Naive thymus-derived CD4-positive, alpha-beta T cell (primary cell): ENCODE data around the gene ACTRT3. TPM values are rescaled to one million over a fixed set of nuclear protein-coding genes. Genes with fewer than 3 reads are reported as not detected.
A peak's percentile ranks its signal among the peaks of the same experiment; 100 is the strongest.

Experiments
- ATAC-seq: fragments of 150-1000 bp; cut with Tn5 transposase; 2 replicates; pipeline ENCODE4 v1.10.0; 2021; ENCODE audit warnings: mild to moderate bottlenecking, moderate library complexity
- CTCF ChIA-PET: fragments of 350-600 bp; sonication (Branson Sonifier 250); formaldehyde crosslinking; loops from one replicate; lab custom pipeline; 2021; ENCODE audit warnings: antibody characterized with exemption; lab: Charles Lee
- POLR2A ChIA-PET: fragments of 350-600 bp; sonication (Branson Sonifier 250); formaldehyde crosslinking; loops from one replicate; lab custom pipeline; 2021; ENCODE audit warnings: antibody characterized with exemption, inconsistent platforms; lab: Charles Lee
- DNase-seq, 9 donors: peaks; one replicate each; pipeline versions ENCODE4 v3.0.0 to v3.0.0-alpha.2; 2020 to 2022; ENCODE audit warnings: mixed read lengths in 1 of 9
- H3K27ac ChIP-seq: one replicate; pipeline ENCODE4 v1.7.0; 2013; ENCODE audit warnings: mild to moderate bottlenecking, low read depth, low read length, moderate library complexity
- H3K27me3 ChIP-seq, 2 donors: one replicate each; pipeline ENCODE4 v1.7.0; 2013; ENCODE audit warnings: low read length in 2 of 2, mild to moderate bottlenecking in 2 of 2, moderate library complexity in 2 of 2; ENCODE audit not compliant: control insufficient read depth in 2 of 2, insufficient read depth in 2 of 2
- H3K36me3 ChIP-seq, 3 experiments: 1 replicate in 2 of 3; 2 replicates in 1 of 3; pipeline ENCODE4 v1.7.0; 2013; ENCODE audit warnings: low read length in 3 of 3, mild to moderate bottlenecking in 3 of 3, moderate library complexity in 1 of 3; ENCODE audit not compliant: insufficient read depth in 3 of 3, control insufficient read depth in 2 of 3
- H3K4me1 ChIP-seq, 2 donors: one replicate each; pipeline ENCODE4 v1.7.0; 2013; ENCODE audit warnings: low read length in 2 of 2, mild to moderate bottlenecking in 2 of 2, moderate library complexity in 1 of 2; ENCODE audit not compliant: control insufficient read depth in 2 of 2, insufficient read depth in 2 of 2
- H3K4me3 ChIP-seq: 2 replicates; pipeline ENCODE4 v1.7.0; 2013; ENCODE audit warnings: mild to moderate bottlenecking, low read length
- H3K9me3 ChIP-seq, 3 experiments: 1 replicate in 2 of 3; 2 replicates in 1 of 3; pipeline ENCODE4 v1.7.0; 2013; ENCODE audit warnings: low read length in 3 of 3; ENCODE audit not compliant: control insufficient read depth in 2 of 3
- H3K27ac Mint-ChIP-seq, 9 donors: one replicate each; pipeline ENCODE4 v1.8.0; 2020 to 2022; ENCODE audit warnings: mixed read lengths in 9 of 9, mild to moderate bottlenecking in 8 of 9, moderate library complexity in 5 of 9, inconsistent platforms in 2 of 9
- H3K27me3 Mint-ChIP-seq, 5 donors: one replicate each; pipeline ENCODE4 v1.8.0; 2021 to 2022; ENCODE audit warnings: mixed read lengths in 5 of 5, mild to moderate bottlenecking in 1 of 5
- H3K36me3 Mint-ChIP-seq, 5 donors: one replicate each; pipeline ENCODE4 v1.8.0; 2020 to 2022; ENCODE audit warnings: mixed read lengths in 5 of 5, mild to moderate bottlenecking in 3 of 5, inconsistent platforms in 1 of 5
- H3K4me1 Mint-ChIP-seq, 7 donors: one replicate each; pipeline ENCODE4 v1.8.0; 2020 to 2022; ENCODE audit warnings: mixed read lengths in 7 of 7, mild to moderate bottlenecking in 3 of 7, inconsistent platforms in 1 of 7
- H3K4me3 Mint-ChIP-seq, 10 donors: one replicate each; pipeline ENCODE4 v1.8.0; 2020 to 2022; ENCODE audit warnings: mild to moderate bottlenecking in 10 of 10, mixed read lengths in 10 of 10, moderate library complexity in 6 of 10, inconsistent platforms in 2 of 10
- H3K9me3 Mint-ChIP-seq, 11 donors: one replicate each; pipeline ENCODE4 v1.8.0; 2020 to 2022; ENCODE audit warnings: mixed read lengths in 11 of 11, mild to moderate bottlenecking in 4 of 11, inconsistent platforms in 1 of 11, moderate library complexity in 1 of 11
- intact Hi-C, 2 donors: fragments of 100-400 bp; cut with micrococcal nuclease; formaldehyde crosslinking; loops; one replicate each; pipeline ENCODE4 v1.15.1; 2023
- polyA plus RNA-seq, 2 donors: library from polyadenylated mRNA; unstranded; fragments of 300-500 nt; fragmentation: Illumina TruSeq; gene quantifications; one replicate each; pipeline ENCODE4 v1.2.3, GENCODE V29; 2021
- total RNA-seq, 6 experiments: library from RNA in 5 of 6; stranded (reverse) in 5 of 6; gene quantifications; 1 replicate in 5 of 6; 2 replicates in 1 of 6; pipeline ENCODE4 v1.2.3 and lab custom pipeline; 2021 to 2026

Gene ACTRT3
- total and polyA plus RNA-seq, 7 experiments from 2014 or later = 0.32 to 0.36 TPM; not detected in 5

- Histone ChIP-seq H3K27ac (no peak overlapping the region), H3K4me1 (no peaks in the 10 kb centered on the region), H3K4me3 (no peak overlapping the region), H3K27me3 (no peaks in the 10 kb centered on the region), H3K36me3 (peaks cover 0 to 17% (median 1%) of the 10 kb centered on the region in 3 experiments), H3K9me3 (no peaks in the 10 kb centered on the region)
- ATAC-seq = no peak
- H3K27me3 Mint-ChIP-seq = no peaks in the 10 kb centered on the region
- POLR2A ChIA-PET = no interaction called here
- no peak overlapping the region for H3K4me3 Mint-ChIP-seq
- peaks cover 0 to 41% (median 12%) of the 10 kb centered on the region in 5 donors for H3K36me3 Mint-ChIP-seq
- no peak for DNase-seq
- CTCF ChIA-PET = interaction anchor here (0.5 kb wide), 1 partner anchor 423 kb away, joined by 3 read pairs; no protein-coding TSS in a partner anchor
- peaks cover 0 to 21% (median 0%) of the 10 kb centered on the region in 7 donors for H3K4me1 Mint-ChIP-seq
- H3K27ac Mint-ChIP-seq = peak overlapping the region in 1 of 9 donors; percentile 50
- no peaks in the 10 kb centered on the region for H3K9me3 Mint-ChIP-seq
- intact Hi-C loops = loop anchor here in 1 of 2 donors (2.0 kb wide), 1 partner anchor 22 kb away; the partner anchor contains the start of genes LRRC34 and LRRIQ4
Observed at GRCh38 chr3:169790687-169791429, 21.5 kb upstream of the ACTRT3 start.

- Histone ChIP-seq H3K27me3 (no peaks in the 10 kb centered on the region), H3K36me3 (peaks cover 4 to 22% (median 6%) of the 10 kb centered on the region in 3 experiments), H3K27ac (no peak overlapping the region), H3K4me1 (no peaks in the 10 kb centered on the region), H3K9me3 (no peaks in the 10 kb centered on the region), H3K4me3 (no peak overlapping the region)
- Mint-ChIP-seq H3K27ac (peak overlapping the region in 1 of 9 donors; percentile 50), H3K4me3 (no peak overlapping the region), H3K9me3 (no peaks in the 10 kb centered on the region), H3K36me3 (peaks cover 0 to 46% (median 18%) of the 10 kb centered on the region in 5 donors), H3K4me1 (peaks cover 0 to 22% (median 0%) of the 10 kb centered on the region in 7 donors), H3K27me3 (no peaks in the 10 kb centered on the region)
- ATAC-seq (no peak), DNase-seq (no peak)
- POLR2A ChIA-PET = no interaction called here
- CTCF ChIA-PET = no interaction called here
- intact Hi-C loops = loop anchor here in 1 of 2 donors (2.0 kb wide), 1 partner anchor 23 kb away; the partner anchor contains the start of genes LRRC34 and LRRIQ4
Observed at GRCh38 chr3:169790219-169790618, 20.9 kb upstream of the ACTRT3 start.

- ATAC-seq (no peak), DNase-seq (no peak)
- no peaks in the 10 kb centered on the region for H3K4me1 ChIP-seq
- H3K27me3 ChIP-seq = no peaks in the 10 kb centered on the region
- ChIA-PET CTCF (no interaction called here), POLR2A (no interaction called here)
- Mint-ChIP-seq H3K27me3 (no peaks in the 10 kb centered on the region), H3K4me1 (peaks cover 0 to 22% (median 0%) of the 10 kb centered on the region in 7 donors), H3K27ac (no peak overlapping the region), H3K9me3 (no peaks in the 10 kb centered on the region), H3K36me3 (peaks cover 0 to 43% (median 19%) of the 10 kb centered on the region in 5 donors), H3K4me3 (no peak overlapping the region)
- H3K4me3 ChIP-seq = no peak overlapping the region
- H3K9me3 ChIP-seq = no peaks in the 10 kb centered on the region
- H3K27ac ChIP-seq = no peak overlapping the region
- intact Hi-C loops = no loop called here
- H3K36me3 ChIP-seq = peaks cover 8 to 36% (median 15%) of the 10 kb centered on the region in 3 experiments
Observed at GRCh38 chr3:169787791-169788190, 18.4 kb upstream of the ACTRT3 start.

- Histone ChIP-seq H3K4me1 (no peaks in the 10 kb centered on the region), H3K4me3 (no peak overlapping the region), H3K36me3 (peaks cover 8 to 40% (median 15%) of the 10 kb centered on the region in 3 experiments), H3K27me3 (no peaks in the 10 kb centered on the region), H3K27ac (no peak overlapping the region), H3K9me3 (no peaks in the 10 kb centered on the region)
- ATAC-seq (no peak), DNase-seq (no peak)
- Mint-ChIP-seq H3K36me3 (peaks cover 0 to 43% (median 23%) of the 10 kb centered on the region in 5 donors), H3K27ac (no peak overlapping the region), H3K4me3 (no peak overlapping the region), H3K4me1 (peaks cover 0 to 22% (median 3%) of the 10 kb centered on the region in 7 donors), H3K9me3 (no peaks in the 10 kb centered on the region), H3K27me3 (no peaks in the 10 kb centered on the region)
- CTCF ChIA-PET = no interaction called here
- POLR2A ChIA-PET = no interaction called here
- intact Hi-C loops = no loop called here
Observed at GRCh38 chr3:169787120-169787519, 17.8 kb upstream of the ACTRT3 start.

GRCh38 chr3:169781209-169781855 lies 12.0 kb upstream of the ACTRT3 start:
- Histone ChIP-seq H3K9me3 (no peaks in the 10 kb centered on the region), H3K27ac (no peak overlapping the region), H3K4me3 (no peak overlapping the region), H3K27me3 (no peaks in the 10 kb centered on the region), H3K4me1 (peaks cover 0 to 8% of the 10 kb centered on the region in 2 donors), H3K36me3 (peaks cover 8 to 63% (median 30%) of the 10 kb centered on the region in 3 experiments)
- CTCF ChIA-PET = no interaction called here
- intact Hi-C loops = loop anchor here in 1 of 2 donors (2.0 kb wide), 1 partner anchor 13 kb away; no protein-coding TSS in a partner anchor
- POLR2A ChIA-PET = interaction anchor here (2.6 kb wide), 1 partner anchor 17 kb away, joined by 9 read pairs; the partner anchor contains the start of gene TERC
- ATAC-seq (peak; percentile 34), DNase-seq (no peak)
- Mint-ChIP-seq H3K27me3 (no peaks in the 10 kb centered on the region), H3K36me3 (peaks cover 17 to 54% (median 48%) of the 10 kb centered on the region in 5 donors), H3K4me3 (peak overlapping the region in 2 of 10 donors; percentile 1 to 87), H3K27ac (peak overlapping the region in 6 of 9 donors; percentile 7 to 77 (median 38)), H3K9me3 (no peaks in the 10 kb centered on the region), H3K4me1 (peaks cover 26 to 51% (median 47%) of the 10 kb centered on the region in 7 donors)

GRCh38 chr3:169780742-169781141 lies 11.4 kb upstream of the ACTRT3 start:
- H3K36me3 Mint-ChIP-seq = peaks cover 17 to 54% (median 42%) of the 10 kb centered on the region in 5 donors
- peaks cover 30 to 56% (median 49%) of the 10 kb centered on the region in 7 donors for H3K4me1 Mint-ChIP-seq
- Histone ChIP-seq H3K4me3 (no peak overlapping the region), H3K4me1 (peaks cover 0 to 11% of the 10 kb centered on the region in 2 donors), H3K36me3 (peaks cover 6 to 61% (median 30%) of the 10 kb centered on the region in 3 experiments), H3K27ac (no peak overlapping the region), H3K27me3 (no peaks in the 10 kb centered on the region), H3K9me3 (no peaks in the 10 kb centered on the region)
- intact Hi-C loops = loop anchor here in 1 of 2 donors (2.0 kb wide), 1 partner anchor 14 kb away; no protein-coding TSS in a partner anchor
- ChIA-PET POLR2A (interaction anchor here (0.6 to 2.6 kb wide), 2 partner anchors 16 to 142 kb away, joined by 4 to 9 read pairs; partner anchors contain the start of gene TERC), CTCF (interaction anchor here (0.6 kb wide), 1 partner anchor 82 kb away, joined by 6 read pairs; no protein-coding TSS in a partner anchor)
- no peaks in the 10 kb centered on the region for H3K27me3 Mint-ChIP-seq
- peak overlapping the region in 3 of 10 donors; percentile 21 to 87 (median 35) for H3K4me3 Mint-ChIP-seq
- ATAC-seq = no peak
- no peaks in the 10 kb centered on the region for H3K9me3 Mint-ChIP-seq
- DNase-seq = no peak
- H3K27ac Mint-ChIP-seq = peak overlapping the region in 5 of 9 donors; percentile 7 to 77 (median 25)
